Suprapubic skin (tissue), 3 donors: ENCODE measurements around the gene MAST4.

Experiments
- POLR2AphosphoS5 ChIP-seq, 3 donors: sonication (generic); formaldehyde crosslinking; IDR thresholded peaks; one replicate each; pipeline ENCODE4 v1.6.1; 2017; ENCODE audit warnings: antibody characterized with exemption in 3 of 3
- TF ChIP-seq, protein P1 (sequence below), 2 donors: fragments of 200-600 bp in 1 of 2; fragments of 450-650 bp in 1 of 2; sonication (generic) in 1 of 2; IDR thresholded peaks; one replicate each; pipeline ENCODE4 v1.5.1; 2016 to 2019; ENCODE audit warnings: antibody characterized with exemption in 2 of 2, mild to moderate bottlenecking in 1 of 2, moderate library complexity in 1 of 2

DNA sequence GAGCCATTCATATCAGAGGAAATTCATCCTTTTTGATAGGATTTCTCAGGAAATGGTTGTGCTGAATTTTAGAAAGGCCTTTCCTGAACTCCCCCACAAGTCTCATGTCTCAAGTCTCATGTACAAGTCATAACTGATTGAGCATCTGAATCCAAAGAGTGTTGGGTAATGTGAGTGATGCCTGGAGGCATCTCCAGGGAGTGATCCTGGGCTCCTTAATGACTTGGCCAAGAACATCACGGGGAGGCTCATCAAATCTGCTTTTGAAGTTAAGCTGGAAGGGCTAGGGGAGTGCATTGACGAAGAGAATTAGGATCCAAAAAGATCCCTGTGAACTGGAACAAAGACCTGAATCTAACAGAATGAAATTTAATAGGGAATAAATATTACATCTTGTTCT lies 79.2 kb downstream of the MAST4 start:
- TF ChIP-seq POLR2AphosphoS5 (IDR thresholded peaks at IDR 0.05), result no peak
- TF ChIP-seq, protein P1, sequence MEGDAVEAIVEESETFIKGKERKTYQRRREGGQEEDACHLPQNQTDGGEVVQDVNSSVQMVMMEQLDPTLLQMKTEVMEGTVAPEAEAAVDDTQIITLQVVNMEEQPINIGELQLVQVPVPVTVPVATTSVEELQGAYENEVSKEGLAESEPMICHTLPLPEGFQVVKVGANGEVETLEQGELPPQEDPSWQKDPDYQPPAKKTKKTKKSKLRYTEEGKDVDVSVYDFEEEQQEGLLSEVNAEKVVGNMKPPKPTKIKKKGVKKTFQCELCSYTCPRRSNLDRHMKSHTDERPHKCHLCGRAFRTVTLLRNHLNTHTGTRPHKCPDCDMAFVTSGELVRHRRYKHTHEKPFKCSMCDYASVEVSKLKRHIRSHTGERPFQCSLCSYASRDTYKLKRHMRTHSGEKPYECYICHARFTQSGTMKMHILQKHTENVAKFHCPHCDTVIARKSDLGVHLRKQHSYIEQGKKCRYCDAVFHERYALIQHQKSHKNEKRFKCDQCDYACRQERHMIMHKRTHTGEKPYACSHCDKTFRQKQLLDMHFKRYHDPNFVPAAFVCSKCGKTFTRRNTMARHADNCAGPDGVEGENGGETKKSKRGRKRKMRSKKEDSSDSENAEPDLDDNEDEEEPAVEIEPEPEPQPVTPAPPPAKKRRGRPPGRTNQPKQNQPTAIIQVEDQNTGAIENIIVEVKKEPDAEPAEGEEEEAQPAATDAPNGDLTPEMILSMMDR (IDR thresholded peaks at IDR 0.05), result no peak
